ENCODE data around the gene CCDC3.
"Not testable (repeated sequence)": the region's sequence is repeated elsewhere in the genome, so short reads cannot be mapped to it uniquely, and the experiment has no call there.

Gene CCDC3

DNA sequence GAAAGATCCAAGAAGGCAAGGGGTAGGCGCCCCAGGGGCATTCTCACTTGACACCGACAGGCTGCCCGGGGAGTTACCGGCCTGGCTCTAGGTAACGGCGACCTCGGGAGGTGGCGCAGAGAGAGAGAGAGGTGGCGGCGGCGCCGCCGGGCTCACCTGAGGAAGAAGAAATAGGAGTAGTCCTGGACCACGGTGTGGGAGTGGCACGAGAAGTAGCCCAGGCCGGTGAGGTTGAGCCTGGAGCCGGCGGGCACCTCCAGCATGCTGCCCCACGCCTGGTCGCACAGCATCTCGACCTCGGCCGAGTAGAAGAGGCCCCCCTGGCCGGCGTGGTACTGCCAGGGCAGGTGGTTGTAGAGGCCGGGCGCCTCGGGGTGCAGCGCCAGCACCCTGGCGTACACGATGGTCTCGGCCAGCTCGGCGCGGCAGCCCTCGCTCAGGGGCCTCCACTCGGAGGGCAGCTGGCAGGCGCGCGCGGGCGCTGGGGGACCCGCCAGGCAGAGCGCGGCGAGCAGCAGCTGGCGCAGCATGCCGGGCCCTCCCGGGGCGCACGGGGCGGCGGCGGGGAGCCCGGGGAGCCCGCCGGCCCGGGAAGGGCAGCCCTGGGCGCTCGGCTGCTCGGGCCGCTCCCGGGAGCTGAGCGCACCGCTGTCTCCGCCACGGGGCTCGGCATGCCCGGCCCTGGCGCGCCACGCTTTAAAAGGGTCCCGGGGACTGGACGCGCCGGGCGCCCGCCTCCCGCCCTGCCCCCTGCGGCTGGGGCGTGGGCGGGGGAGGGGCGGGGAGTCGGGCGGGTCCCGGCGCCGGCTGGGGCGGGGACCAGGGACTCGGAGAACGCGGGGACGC is at the start of gene CCDC3:
TSS of gene CCDC3 (minus strand) at position 673 of the 846 bp plus-strand sequence. CDS start at position 530, 143 bp downstream.
- no peak for DNase-seq (ENCODE audit: low read depth, low spot score)

DNA sequence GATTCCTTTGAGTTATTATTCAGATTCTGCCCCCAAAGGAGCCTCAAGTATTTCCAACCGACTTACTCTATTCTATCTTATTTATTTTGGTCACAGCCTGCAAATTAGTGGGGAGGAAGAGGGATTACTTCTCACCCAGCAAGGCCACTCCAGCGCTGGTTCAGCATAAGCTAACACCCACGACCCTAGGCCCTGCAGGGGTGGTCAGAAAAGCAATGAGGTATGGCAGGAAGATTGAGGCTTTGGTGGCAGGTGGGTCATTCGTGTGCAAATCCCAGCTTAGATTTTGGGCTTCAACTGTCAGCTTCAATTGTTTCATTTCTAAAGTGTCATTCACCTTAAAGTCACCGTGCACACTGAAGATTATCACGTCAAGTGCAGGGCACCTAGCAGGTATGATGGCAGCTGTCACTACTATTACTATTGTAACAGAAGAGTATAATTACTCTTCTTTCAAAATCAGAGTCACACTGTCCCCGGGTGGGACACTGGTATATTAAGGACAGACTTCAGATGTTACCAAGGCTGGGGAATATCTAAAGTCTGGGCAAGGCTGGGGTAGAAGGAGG is 49.7 kb upstream of the CCDC3 start:
- no peak for DNase-seq (ENCODE audit: low read depth, low spot score)

DNA sequence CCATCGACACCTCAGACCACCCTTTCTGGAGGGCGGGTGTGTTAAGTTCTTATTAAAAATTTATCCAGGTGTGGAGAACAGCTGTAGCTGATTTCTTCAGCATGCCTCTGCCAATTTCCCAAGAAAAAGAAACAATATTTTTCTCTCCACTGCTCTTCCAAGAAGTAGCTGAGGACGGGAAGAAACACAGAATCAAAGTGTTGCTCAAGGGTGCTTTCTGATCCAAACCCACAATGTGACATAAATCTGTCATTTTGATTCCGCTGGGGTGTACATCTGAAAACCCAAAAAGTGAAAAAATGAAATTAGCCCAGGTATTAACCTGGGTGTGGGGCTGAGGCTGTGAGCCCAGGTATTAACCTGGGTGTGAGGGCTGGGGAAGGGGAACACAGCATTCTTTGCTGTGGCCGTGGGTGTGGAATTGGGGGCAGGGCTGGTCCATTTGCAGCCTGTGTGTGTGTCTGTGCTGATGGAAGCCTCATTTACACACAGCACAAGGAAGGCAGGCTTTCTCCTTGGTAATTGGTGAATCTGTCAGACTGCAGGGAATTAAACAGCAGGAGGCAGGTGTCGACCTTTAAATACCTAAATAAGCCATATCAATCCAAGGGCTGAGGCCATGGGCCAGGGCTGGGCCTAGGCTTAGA is 48.4 kb upstream of the CCDC3 start:
- no peak for DNase-seq (ENCODE audit: low read depth, low spot score)

DNA sequence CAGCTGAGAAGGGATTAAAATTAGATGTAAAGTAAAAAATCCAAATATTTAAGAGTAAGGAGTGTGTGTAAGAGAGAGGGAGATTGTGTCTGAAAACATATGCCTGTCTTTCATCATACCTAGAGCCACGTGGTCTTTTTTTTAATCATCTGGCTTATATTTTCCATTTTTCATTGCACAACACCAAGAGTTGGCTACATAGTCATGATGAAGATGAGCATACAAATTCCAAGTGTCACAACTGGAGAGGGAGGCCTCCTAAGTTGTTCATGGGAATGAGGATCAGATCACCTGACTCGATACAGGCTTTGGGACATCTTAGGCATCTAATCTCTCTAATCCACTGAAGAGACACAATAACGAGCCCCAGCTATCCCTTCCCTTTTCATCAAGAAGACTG is 47.2 kb upstream of the CCDC3 start:
- DNase-seq (ENCODE audit: low read depth, low spot score) = no peak

DNA sequence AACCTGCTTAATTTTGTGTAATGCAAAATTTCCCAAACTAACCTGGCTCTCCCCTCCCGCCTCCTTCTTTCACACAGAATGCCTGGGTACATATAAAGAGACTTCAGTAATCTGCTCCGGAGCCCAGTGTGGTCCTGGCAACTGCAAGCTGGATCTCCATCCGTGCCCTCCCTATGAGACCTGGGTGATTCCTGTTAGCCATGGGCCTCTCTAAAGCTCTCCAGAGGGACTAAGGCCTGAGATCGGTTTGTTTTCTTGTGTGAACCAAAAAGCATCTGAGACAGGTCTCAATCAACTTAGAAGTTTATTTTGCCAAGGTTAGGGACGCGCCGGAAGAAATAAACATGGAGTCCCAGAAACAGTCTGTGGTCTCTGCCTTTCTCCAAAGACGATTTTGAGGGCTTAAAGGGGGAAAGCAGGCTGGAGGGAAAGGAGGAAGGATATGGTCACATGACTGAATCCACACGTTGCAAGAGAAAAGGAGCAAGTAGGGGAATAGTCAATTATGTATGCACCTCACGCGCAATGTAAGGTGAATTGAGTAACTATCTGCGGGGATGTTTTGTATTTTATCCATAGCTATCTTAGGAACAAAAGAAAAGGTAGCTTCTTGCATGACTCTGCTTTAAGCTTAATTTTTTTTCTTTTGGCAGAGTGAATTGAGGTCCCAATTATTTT is 46.2 kb upstream of the CCDC3 start:
- no peak for DNase-seq (ENCODE audit: low read depth, low spot score)

DNA sequence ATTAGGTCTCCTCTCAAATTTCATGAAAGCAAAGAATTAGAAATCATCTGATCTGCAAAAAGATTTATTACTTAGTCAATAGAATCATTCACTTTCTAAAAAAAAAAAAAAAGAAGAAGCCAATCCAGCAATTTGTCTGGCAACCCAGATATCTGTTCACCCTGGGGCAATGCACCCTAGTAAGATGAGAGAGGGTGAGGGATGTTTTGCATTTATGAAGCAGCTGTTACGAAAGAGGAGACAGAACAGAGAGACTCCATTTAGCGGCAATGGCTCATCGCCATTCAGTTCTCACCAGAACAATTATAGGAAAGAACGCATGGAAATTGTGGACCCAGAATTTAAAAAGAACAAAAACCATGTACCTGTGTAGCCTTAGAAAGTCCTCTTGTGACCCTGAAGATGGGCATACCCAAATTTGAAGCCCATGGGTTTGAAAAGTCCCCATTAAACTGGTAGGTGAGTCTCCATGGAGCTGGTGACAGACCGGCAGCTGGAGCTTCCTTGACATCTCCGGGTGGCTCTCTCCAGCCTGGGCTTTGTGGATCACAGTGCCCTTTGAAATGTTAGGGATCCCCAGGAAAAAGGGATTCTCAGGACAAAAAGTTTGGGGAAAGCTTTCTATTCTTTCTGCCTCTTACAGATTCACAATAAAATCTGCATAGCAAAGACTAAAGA is 45.5 kb upstream of the CCDC3 start:
- DNase-seq (ENCODE audit: low read depth, low spot score) = no peak

DNA sequence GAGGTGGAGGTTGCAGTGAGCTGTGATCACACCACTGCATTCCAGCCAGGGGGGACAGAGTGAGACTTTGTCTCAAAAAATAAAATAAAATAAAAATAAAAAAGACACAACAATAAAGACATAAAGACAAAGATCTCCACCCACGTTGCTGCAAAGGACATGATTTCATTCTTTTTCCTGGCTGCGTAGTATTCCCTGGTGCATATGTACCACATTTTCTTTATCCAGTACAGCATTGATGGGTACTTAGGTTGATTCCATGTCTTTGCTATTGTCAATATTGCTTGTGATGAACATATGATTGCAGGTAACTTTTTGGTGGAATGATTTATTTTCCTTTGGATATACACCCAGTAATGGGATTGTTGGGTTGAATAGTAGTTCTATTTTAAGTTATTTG is 42.0 kb upstream of the CCDC3 start:
- DNase-seq (ENCODE audit: low read depth, low spot score) = no peak

DNA sequence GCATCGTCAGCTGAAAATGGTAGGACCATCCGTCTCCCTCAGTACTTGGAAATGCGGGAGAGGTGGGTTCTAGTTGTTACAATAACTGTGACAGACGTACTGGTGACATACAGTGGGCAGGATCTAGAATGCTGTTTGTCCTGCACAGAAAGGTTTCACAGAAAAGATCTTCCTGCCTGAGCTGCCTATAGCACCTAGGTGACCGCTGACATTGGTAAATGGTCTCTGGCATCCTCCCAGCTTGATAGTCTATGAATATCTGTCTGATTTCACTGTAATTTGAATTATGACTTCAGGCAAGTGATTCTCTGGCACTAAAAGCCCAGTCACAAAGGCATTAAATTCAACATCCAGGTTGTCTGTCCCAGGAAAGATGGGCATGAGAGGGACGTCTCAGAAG is 38.2 kb upstream of the CCDC3 start:
- DNase-seq (ENCODE audit: low read depth, low spot score) = no peak

DNA sequence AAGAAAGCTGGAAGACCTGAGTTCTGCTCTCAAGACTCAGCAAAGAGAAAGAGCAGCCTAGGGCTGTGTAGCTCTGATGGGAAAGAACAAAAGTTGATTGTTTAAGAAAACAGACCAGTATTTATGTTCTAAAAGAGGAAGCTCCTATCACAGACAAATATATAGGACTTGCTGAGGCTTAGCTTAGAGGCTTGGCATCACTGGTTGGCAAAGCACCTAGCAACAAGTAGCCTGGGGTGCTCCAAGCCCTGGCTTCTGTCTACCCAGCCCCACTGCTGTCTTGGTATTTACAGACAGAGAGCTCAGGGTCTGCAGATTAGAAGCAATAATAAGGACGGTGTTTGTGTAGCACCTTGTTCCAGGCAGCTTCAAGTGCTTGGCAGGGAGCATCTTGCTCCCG is 36.9 kb upstream of the CCDC3 start:
- no peak for DNase-seq (ENCODE audit: low read depth, low spot score)

DNA sequence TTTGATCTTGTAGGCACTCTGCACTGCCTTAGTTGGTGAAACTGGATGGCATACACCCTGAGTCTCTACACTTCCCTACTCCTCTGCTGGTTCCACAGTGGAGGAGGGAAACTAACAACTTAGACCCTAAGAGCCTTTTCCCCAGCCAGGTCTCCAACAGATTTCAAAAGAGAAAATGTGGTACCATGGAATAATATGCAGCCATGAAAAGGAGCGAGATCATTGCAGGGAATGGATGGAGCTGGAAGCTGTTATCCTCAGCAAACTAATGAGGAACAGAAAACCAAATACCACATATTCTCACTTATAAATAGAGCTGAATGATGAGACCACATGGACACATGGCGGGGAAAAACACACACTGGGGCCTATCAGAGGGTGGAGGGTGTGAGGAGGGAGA is 36.3 kb upstream of the CCDC3 start:
- no peak for DNase-seq (ENCODE audit: low read depth, low spot score)

DNA sequence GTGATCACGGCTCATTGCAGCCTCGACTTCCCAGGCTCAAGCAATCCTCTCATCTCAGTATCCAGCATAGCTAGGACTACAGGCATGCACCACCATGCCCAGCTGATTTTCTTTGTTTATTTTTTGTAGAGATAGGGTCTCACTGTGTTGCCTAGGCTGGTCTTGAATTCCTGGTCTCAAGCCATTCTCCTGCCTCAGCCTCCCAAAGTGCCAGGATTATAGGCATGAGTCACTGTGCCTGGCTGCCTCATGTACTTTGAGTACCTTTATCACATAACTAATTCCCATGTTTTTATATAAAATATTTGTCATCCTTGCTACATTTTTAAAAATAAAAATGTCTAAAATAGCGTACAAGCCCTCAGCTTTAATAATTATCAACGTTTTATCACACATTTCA is 35.3 kb upstream of the CCDC3 start:
- no peak for DNase-seq (ENCODE audit: low read depth, low spot score)

DNA sequence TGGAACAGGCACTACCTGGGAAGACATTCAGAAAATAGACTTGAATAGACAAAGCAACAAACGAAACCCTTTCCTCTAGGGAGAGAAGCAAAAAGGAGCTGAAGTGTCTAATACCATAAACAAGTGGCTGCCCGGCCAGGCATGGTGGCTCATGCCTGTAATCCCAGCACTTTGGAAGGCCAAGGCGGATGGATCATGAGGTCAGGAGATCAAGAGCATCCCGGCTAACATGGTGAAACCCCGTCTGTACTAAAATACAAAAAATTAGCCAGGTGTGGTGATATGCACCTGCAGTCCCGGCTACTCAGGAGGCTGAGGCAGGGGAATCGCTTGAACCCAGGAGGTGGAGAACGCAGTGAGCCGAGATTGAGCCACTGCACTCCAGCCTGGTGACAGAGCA is 34.2 kb upstream of the CCDC3 start:
- not testable (repeated sequence) for DNase-seq (ENCODE audit: low read depth, low spot score)

DNA sequence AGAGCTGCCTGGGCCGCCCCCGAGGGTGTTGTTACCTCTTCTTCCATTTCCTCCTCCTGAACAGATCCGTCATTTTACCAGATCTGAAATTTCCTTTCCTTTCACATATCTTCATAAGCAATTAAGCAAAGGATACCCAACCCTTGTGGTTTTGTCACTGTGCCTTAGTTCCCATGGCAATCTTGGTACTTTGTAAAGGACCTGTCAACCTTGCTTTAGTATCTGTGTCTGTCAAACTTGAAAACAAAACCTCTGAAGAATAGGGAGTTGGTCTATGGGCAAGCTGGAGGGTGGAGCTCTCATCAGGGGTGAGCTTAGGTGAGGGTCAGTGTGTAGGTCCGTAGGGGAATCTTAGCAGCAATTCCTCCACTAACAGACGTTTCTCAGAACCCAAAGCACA is 25.4 kb upstream of the CCDC3 start:
- no peak for DNase-seq (ENCODE audit: low read depth, low spot score)

DNA sequence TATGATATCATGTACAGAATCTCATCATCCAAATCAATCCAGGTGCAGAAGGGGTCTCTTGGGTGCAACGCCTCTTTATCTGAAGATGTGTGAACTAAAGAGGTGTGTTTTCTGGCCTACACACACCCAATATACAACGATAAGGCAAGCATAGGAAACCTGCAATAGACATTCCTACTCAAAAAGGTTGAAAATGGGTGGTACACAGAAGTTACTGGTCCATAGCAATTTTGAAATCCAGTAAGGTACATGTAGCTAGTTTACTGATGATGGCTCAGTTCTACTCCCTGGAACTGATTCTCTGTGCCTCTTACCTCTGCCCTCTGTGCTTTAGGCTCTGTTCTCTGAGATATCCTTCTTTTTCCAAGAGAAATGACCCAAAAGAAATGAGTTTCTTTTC is 22.2 kb upstream of the CCDC3 start:
- no peak for DNase-seq (ENCODE audit: low read depth, low spot score)

DNA sequence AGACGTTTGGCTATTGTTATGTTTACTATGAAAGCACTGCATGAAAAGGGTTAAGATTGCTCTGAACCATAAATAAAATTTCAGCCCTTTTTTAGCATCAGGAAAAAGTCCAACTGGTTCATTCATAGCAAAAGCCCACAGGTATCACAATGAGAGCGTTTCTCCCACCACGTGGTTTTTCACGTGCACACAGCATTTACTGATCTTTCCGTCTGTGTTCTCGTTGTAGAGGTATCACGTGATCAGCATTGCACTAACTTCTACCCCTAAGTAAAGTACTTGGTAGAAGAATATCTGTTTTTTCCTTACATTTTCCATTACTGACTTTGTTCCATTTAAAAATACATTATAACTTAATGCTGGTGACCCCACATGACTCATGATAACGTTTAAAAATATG is 17.8 kb upstream of the CCDC3 start:
- no peak for DNase-seq (ENCODE audit: low read depth, low spot score)

DNA sequence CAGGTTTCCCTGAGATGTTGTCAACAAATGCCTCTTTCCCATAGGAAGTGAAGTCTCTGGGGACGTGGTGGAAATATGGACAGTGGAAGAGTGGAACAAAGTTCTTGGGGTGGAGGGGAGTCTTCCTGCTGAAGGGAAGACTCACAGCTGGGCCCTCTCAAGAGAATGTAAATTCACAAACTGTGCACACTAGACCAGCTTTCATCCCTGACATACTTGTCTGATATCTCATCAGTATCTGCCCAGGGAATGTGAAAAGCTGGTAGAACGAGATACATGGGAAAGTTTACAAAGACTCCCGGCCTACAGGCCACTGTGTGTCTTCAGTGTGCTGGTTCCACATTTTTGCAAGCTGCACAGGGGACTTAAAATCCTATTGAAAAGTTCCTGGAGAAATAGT is 16.7 kb upstream of the CCDC3 start:
- no peak for DNase-seq (ENCODE audit: low read depth, low spot score)

DNA sequence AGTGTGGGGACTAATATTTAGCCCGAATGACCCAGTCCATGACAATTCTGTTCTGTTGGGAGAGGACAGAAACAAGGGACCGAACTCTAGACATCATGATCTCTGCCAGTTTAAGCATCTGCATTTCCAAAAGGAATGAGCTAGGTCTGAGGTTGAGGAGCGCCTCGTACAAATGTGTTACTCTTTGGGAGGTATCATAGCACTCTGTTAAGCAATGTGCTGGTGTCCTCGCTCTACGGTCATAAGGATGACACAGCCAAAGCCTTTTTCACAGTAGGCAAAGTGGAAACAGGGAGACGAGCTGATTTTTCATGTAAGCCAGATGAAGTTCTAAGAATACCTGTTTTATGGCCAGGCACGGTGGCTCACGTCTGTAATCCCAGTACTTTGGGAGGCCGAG is 15.4 kb upstream of the CCDC3 start:
- no peak for DNase-seq (ENCODE audit: low read depth, low spot score)

DNA sequence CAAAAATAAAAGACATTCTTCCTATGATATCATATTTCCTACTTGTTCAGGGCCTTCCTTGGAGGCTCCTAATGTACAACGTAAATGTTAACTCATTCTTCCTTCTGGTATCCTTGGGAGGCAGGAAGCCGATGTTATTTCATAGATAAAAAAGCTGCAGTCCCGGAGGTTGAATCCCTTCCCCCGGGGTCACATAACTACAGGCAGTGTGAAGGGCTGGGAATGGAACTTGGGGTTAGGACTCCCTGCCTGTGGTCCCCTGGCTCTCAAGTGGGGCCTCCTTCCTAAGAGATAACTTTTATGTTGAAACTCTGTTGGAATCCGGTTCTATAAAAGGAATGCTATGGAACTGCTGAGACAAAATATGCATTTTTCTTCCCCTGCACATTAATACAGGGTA is 14.9 kb upstream of the CCDC3 start:
- no peak for DNase-seq (ENCODE audit: low read depth, low spot score)

DNA sequence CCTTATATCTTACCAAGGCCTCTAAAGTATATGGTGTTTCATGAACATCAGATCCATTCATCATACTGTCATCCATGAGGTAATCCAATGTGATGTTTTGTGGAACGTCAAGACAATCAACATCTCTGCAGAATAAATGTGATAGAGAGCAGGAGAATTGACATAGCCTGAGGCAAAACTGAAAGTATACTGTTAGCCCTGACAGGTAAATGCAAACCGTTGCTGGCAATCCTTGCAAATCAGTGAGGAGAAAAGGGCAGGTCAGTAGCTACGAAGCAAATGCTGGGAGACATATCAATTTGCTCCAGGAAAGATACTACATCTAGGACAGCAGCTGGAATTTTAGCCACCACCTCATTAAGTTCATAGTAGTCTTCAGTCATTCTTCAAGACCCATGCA is 4.5 kb upstream of the CCDC3 start:
- DNase-seq (ENCODE audit: low read depth, low spot score) = no peak

DNA sequence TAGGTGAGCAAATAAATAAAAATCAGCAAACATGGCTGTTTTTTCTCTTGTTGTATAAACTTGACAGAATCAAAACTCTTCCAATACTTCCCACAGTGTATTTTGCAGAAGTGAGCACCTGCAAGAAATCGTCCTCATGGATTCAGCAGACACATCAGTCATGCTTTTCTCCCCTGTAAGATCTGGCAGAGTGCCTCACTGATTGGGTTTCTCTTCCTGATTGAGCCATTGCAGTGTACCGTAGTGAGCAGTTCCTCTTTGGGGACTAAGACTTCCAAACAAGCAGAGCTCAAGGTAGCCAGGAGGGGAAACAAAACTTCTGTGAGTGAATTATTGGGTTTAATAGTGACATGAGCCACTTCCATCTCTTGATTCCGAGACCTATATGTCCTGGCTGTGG is 2.2 kb upstream of the CCDC3 start:
- DNase-seq (ENCODE audit: low read depth, low spot score) = no peak

DNA sequence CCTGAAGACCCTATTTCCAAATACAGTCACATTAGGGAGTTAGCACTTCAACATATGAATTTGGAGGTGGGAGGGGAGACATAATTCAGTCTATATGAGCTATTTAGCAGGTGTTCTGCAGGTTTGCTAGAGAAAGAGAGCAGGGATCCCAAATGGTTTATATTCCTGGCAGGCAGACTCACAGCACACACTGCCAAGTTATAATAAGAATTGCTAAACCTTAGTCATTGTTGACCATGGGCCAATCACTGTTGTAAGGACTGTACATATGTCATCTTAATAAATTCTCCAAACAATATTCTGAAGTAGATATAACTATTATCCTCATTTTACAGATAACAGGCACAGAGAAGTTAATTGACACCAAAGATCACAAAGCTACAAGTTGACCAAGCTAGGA is 1.5 kb upstream of the CCDC3 start:
- no peak for DNase-seq (ENCODE audit: low read depth, low spot score)

DNA sequence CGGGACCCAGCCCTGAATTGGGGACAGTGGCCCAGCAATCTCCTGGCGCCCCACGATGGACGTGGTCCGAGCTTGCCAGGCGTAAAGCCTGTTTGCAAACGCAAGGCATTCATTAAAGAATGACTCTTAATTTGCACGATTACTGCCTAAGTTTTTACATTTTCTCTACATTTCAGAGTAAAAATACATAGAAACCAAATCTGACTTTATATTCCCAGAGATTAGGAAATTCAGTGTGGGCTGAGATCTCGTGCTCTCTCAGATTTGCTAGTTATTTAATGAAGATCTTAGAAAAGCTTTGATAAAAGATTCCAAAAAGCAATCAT is 337 bp upstream of the CCDC3 start:
- no peak for DNase-seq (ENCODE audit: low read depth, low spot score)
